Type B pancreatic cell (in vitro differentiated cells): ENCODE results near the gene PTPN11. TPM values are rescaled to one million over a fixed set of nuclear protein-coding genes. Genes with fewer than 3 reads are reported as not detected.

Source experiments
- DNase-seq: peaks from one replicate; pipeline ENCODE4 v3.0.0; 2021; ENCODE audit warnings: mixed read lengths; ENCODE audit not compliant: unreplicated experiment; ENCODE audit errors: extremely low spot score
- H3K27ac Mint-ChIP-seq: 2 replicates; pipeline ENCODE4 v1.8.0; 2021; ENCODE audit warnings: mild to moderate bottlenecking, mixed read lengths
- H3K27me3 Mint-ChIP-seq: 2 replicates; pipeline ENCODE4 v1.8.0; 2021; ENCODE audit warnings: mixed read lengths
- H3K36me3 Mint-ChIP-seq: 2 replicates; pipeline ENCODE4 v1.8.0; 2021; ENCODE audit warnings: mixed read lengths
- H3K4me1 Mint-ChIP-seq: one replicate; pipeline ENCODE4 v1.8.0; 2021; ENCODE audit warnings: mixed read lengths; ENCODE audit not compliant: unreplicated experiment
- H3K4me3 Mint-ChIP-seq: 2 replicates; pipeline ENCODE4 v1.8.0; 2021; ENCODE audit warnings: mild to moderate bottlenecking, mixed read lengths
- H3K9me3 Mint-ChIP-seq: 2 replicates; pipeline ENCODE4 v1.8.0; 2021; ENCODE audit warnings: mixed read lengths
- total RNA-seq: library from RNA; stranded (reverse); gene quantifications from 2 replicates; pipeline ENCODE4 v1.2.1, GENCODE V29; 2021; ENCODE audit warnings: low replicate concordance
- TF ChIP-seq, protein P1 (sequence below): fragments of 200-600 bp; sonication (generic); conservative IDR thresholded peaks from 2 replicates; pipeline ENCODE4 v1.5.0; 2021; ENCODE audit warnings: antibody characterized with exemption, mild to moderate bottlenecking

PTPN11 gene
- total RNA-seq, 1 donor from 2014 or later = 76.0 TPM

DNA sequence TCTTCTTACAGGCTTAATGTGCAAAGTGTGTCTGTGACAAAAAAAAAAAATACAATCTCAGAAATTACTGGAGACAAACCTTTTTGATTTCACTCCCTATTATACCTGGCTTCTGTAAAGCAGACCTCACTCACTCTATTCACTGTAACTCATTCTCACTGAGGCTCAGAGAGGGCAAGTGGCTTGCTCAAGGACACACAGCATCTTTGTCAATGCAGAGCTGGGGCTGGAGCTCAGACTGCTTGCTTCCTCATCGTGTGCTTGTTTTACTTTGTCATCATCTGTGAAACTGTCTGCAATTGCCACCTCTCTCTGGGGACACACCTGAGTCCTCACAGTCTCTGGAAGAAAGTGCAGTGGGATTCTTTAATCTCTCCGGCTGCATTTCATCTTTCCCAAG is 120.0 kb downstream of the PTPN11 start:
- no peak for DNase-seq

DNA sequence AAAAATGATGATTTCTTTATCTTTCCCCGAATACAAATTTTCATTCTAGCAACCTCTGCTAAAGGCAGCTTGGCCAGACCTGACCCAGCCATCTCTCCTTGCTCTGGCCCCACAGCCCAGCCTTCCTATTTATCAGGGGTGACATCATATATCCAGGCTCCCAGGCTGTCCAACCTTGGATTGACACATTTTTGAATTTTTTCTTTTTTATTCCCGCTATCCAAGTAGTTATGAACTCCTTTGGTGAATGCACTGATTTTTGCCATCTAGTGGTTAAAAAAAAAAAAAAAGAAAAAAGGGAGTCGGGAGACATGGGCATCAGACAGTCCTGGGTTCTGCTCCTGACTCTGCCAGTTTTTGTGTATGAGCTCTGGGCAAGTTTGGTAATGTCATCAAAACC is 120.5 kb downstream of the PTPN11 start:
- H3K9me3 Mint-ChIP-seq = peaks cover 7% of the 10 kb centered on the region
- peaks cover 6% of the 10 kb centered on the region for H3K4me1 Mint-ChIP-seq
- no peak for DNase-seq
- peak overlapping the region; percentile 16 for H3K4me3 Mint-ChIP-seq
- H3K27ac Mint-ChIP-seq = no peak overlapping the region
- TF ChIP-seq, protein P1, sequence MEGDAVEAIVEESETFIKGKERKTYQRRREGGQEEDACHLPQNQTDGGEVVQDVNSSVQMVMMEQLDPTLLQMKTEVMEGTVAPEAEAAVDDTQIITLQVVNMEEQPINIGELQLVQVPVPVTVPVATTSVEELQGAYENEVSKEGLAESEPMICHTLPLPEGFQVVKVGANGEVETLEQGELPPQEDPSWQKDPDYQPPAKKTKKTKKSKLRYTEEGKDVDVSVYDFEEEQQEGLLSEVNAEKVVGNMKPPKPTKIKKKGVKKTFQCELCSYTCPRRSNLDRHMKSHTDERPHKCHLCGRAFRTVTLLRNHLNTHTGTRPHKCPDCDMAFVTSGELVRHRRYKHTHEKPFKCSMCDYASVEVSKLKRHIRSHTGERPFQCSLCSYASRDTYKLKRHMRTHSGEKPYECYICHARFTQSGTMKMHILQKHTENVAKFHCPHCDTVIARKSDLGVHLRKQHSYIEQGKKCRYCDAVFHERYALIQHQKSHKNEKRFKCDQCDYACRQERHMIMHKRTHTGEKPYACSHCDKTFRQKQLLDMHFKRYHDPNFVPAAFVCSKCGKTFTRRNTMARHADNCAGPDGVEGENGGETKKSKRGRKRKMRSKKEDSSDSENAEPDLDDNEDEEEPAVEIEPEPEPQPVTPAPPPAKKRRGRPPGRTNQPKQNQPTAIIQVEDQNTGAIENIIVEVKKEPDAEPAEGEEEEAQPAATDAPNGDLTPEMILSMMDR = peak; percentile 38
- H3K27me3 Mint-ChIP-seq = no peaks in the 10 kb centered on the region
- no peaks in the 10 kb centered on the region for H3K36me3 Mint-ChIP-seq

More for the DNA sequence above, 120.0 kb downstream of the PTPN11 start:
- H3K4me3 Mint-ChIP-seq = no peak overlapping the region
- no peaks in the 10 kb centered on the region for H3K36me3 Mint-ChIP-seq
- TF ChIP-seq, protein P1 = no peak
- H3K27me3 Mint-ChIP-seq = no peaks in the 10 kb centered on the region
- peaks cover 6% of the 10 kb centered on the region for H3K4me1 Mint-ChIP-seq
- no peak overlapping the region for H3K27ac Mint-ChIP-seq
- peaks cover 7% of the 10 kb centered on the region for H3K9me3 Mint-ChIP-seq

DNA sequence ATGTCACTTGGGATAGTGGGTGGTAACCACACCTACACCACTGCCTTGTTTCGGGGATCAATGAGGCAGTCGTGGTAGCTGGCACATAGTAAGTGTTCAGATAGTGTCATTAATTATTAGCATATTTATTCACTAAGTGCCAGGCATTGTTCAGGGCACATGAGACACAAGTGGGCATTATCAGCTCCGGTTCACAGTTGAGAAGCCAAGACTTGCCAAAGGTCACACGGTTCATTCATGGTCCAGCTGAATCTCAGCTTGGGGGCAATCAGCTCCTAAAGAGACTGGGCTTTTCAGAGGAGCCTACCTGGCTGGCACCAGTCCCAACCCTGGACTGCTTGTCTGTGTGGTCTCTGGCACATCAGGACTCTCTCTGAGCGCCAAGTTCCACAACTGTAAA is 121.3 kb downstream of the PTPN11 start:
- Mint-ChIP-seq H3K27ac (no peak overlapping the region), H3K9me3 (peaks cover 7% of the 10 kb centered on the region), H3K4me3 (no peak overlapping the region), H3K4me1 (peaks cover 6% of the 10 kb centered on the region), H3K27me3 (no peaks in the 10 kb centered on the region), H3K36me3 (no peaks in the 10 kb centered on the region)
- TF ChIP-seq, protein P1 = no peak
- no peak for DNase-seq

DNA sequence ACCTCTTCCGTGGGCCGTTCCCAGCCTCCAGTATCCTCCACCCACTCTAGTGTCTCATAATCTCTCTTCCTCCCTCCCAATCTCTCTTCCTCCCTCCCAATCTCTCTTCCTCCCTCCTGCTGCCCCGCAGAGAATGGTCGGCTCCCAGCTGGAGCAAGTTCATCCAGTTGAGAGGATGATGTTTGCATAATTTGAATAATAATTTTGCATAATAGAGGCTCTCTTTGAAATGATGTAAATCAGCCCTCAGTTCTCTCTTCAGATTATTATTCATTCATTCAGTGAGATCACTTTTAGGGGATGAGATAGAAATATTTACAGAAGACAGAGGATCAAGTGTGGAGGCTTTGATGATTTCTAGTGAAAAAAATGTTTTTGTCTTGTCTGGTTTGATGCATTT is 125.0 kb downstream of the PTPN11 start:
- Mint-ChIP-seq H3K27ac (peak overlapping the region; percentile 20), H3K36me3 (no peaks in the 10 kb centered on the region), H3K4me1 (no peaks in the 10 kb centered on the region), H3K4me3 (no peak overlapping the region), H3K27me3 (peaks cover 7% of the 10 kb centered on the region), H3K9me3 (no peaks in the 10 kb centered on the region)
- no peak for DNase-seq
- TF ChIP-seq, protein P1 = no peak

DNA sequence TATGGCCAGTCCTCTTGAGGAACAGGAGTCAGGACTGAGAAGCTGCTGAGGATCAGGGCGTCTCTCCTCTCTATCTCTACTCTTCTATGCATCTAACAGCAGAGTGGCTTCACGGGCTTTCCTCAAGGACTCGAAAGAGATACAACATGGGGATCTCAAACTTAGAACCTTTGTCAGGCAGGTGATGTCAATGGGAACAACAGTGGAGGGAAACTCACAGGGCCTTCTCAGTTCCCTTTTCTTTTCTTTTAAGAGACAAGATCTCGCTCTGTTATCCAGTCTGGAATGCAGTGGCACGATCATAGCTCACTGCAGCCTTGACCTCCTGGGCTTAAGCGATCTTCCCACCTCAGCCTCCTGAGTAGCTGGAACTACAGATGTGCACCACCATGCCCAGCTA is 127.6 kb downstream of the PTPN11 start:
- Mint-ChIP-seq H3K36me3 (no peaks in the 10 kb centered on the region), H3K4me1 (no peaks in the 10 kb centered on the region), H3K27me3 (peaks cover 12% of the 10 kb centered on the region), H3K27ac (no peak overlapping the region), H3K4me3 (no peak overlapping the region), H3K9me3 (no peaks in the 10 kb centered on the region)
- no peak for DNase-seq
- TF ChIP-seq, protein P1 = no peak

DNA sequence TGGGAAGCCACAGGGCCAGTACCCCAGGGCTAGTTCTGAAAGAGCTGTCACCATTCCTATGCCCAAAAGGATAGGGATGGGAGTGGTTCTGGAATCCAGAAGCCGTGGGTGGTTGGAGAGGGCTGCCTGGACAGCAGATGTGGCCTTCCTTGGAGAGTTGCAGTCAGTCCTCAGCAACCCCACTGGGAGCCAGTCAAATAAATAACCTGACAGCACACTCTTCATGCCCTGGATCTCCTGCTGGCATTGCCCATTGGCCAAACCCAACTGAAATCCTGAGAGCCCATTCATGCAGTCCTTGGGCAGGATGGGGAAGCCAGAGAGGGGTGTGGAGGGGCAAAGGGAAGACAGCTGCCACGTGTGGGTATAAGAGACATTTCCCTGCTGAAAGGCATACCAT is 128.2 kb downstream of the PTPN11 start:
- DNase-seq = no peak
- Mint-ChIP-seq H3K9me3 (no peaks in the 10 kb centered on the region), H3K27me3 (peaks cover 12% of the 10 kb centered on the region), H3K27ac (no peak overlapping the region), H3K36me3 (no peaks in the 10 kb centered on the region), H3K4me1 (no peaks in the 10 kb centered on the region), H3K4me3 (no peak overlapping the region)
- TF ChIP-seq, protein P1 = no peak
